Mesothelial cell of epicardium (in vitro differentiated cells): ENCODE results near the gene GAS2L1. TPM values are rescaled to one million over a fixed set of nuclear protein-coding genes. Genes with fewer than 3 reads are reported as not detected.
"Not testable (repeated sequence)": the region's sequence is repeated elsewhere in the genome, so short reads cannot be mapped to it uniquely, and the experiment has no call there.

Experiments used
- DNase-seq, 2 experiments: peaks; one replicate each; pipeline ENCODE4 v3.0.0; 2021; ENCODE audit warnings: low spot score in 2 of 2; ENCODE audit not compliant: unreplicated experiment in 2 of 2
- H3K27ac Mint-ChIP-seq: 2 replicates; pipeline ENCODE4 v1.8.0; 2021; ENCODE audit warnings: mixed read lengths
- H3K27me3 Mint-ChIP-seq: 2 replicates; pipeline ENCODE4 v1.8.0; 2021; ENCODE audit warnings: low read depth, mixed read lengths
- H3K36me3 Mint-ChIP-seq: 2 replicates; pipeline ENCODE4 v1.8.0; 2021; ENCODE audit warnings: mixed read lengths
- H3K4me1 Mint-ChIP-seq: 2 replicates; pipeline ENCODE4 v1.8.0; 2021; ENCODE audit warnings: mixed read lengths
- H3K4me3 Mint-ChIP-seq: 2 replicates; pipeline ENCODE4 v1.8.0; 2021; ENCODE audit warnings: mild to moderate bottlenecking, moderate library complexity, mixed read lengths
- H3K9me3 Mint-ChIP-seq: 2 replicates; pipeline ENCODE4 v1.8.0; 2021; ENCODE audit warnings: mixed read lengths
- total RNA-seq: library from RNA; stranded (reverse); gene quantifications from 3 replicates; pipeline ENCODE4 v1.2.1, GENCODE V29; 2021
- TF ChIP-seq, protein P1 (sequence below): fragments of 200-600 bp; sonication (generic); IDR thresholded peaks from one replicate; pipeline ENCODE4 v1.5.0; 2021; ENCODE audit warnings: antibody characterized with exemption; ENCODE audit not compliant: unreplicated experiment

Gene GAS2L1
- total RNA-seq, 1 donor from 2014 or later, result 13.4 TPM

DNA sequence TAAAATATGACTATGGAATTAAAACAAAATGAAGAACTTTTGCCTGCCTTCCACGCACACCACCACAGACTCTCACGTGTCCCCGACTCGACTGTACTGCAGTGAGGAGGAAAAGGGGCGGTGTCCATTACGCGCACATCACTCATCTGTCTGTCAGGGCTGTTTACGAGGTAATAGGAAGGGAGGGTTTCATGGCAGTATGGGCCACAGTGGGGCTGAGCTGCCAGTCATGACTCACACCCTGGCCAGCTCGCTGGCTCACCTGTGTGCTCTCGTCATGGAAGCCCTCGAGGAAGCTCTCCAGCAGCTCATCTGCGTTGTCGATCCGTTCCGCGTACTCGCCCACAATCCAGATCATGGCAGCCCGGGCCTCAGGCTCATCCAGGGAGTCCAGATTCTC is 42.5 kb downstream of the GAS2L1 start:
- no peaks in the 10 kb centered on the region for H3K27me3 Mint-ChIP-seq
- no peaks in the 10 kb centered on the region for H3K9me3 Mint-ChIP-seq
- TF ChIP-seq, protein P1, sequence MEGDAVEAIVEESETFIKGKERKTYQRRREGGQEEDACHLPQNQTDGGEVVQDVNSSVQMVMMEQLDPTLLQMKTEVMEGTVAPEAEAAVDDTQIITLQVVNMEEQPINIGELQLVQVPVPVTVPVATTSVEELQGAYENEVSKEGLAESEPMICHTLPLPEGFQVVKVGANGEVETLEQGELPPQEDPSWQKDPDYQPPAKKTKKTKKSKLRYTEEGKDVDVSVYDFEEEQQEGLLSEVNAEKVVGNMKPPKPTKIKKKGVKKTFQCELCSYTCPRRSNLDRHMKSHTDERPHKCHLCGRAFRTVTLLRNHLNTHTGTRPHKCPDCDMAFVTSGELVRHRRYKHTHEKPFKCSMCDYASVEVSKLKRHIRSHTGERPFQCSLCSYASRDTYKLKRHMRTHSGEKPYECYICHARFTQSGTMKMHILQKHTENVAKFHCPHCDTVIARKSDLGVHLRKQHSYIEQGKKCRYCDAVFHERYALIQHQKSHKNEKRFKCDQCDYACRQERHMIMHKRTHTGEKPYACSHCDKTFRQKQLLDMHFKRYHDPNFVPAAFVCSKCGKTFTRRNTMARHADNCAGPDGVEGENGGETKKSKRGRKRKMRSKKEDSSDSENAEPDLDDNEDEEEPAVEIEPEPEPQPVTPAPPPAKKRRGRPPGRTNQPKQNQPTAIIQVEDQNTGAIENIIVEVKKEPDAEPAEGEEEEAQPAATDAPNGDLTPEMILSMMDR, result no peak
- H3K36me3 Mint-ChIP-seq, result peaks cover 21% of the 10 kb centered on the region
- no peak overlapping the region for H3K4me3 Mint-ChIP-seq
- no peak overlapping the region for H3K27ac Mint-ChIP-seq
- DNase-seq, result no peak
- peaks cover 8% of the 10 kb centered on the region for H3K4me1 Mint-ChIP-seq

DNA sequence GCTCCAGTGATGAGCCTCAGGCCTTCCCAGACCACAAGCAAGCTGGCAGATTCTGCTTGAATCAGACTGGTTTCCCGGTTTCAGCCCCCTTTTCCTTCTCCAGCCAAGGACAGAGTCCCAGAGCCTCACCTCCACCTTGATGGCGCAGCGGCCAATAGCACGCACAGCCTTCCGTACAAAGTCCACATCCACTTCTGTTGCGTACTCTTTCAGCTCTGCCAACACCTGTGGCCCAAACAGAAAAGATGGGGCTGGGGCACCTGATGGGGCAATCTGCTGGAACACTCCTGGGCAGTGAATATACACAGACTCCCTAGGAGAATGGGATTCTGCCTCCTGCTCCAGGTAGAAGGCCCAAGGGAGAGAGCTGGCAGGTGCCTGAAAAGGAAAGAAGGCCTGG is 44.6 kb downstream of the GAS2L1 start:
- no peak overlapping the region for H3K27ac Mint-ChIP-seq
- peaks cover 22% of the 10 kb centered on the region for H3K36me3 Mint-ChIP-seq

DNA sequence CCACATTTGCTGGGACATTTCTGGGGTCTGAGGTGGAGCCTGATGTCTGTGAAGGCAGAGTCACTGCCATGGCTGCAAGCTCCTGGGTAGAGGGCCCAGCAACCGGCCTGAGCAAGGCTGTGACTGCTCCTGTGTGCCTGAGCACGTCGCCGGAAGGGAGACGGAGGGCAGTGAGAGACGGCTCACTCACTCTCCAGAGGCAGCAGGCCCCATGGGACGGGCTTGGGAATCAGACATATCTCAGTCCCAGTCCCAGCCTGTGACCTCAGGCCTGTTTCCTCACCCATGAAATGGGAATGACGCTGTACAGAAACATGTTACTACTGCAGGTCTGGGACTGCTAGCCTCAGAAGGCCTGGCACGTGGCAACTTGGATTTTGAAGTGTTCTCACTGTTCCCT is 45.4 kb downstream of the GAS2L1 start:
- no peak overlapping the region for H3K4me3 Mint-ChIP-seq
- no peaks in the 10 kb centered on the region for H3K27me3 Mint-ChIP-seq
- H3K27ac Mint-ChIP-seq, result no peak overlapping the region
- no peak for DNase-seq
- H3K9me3 Mint-ChIP-seq, result no peaks in the 10 kb centered on the region
- TF ChIP-seq, protein P1, result no peak
- no peaks in the 10 kb centered on the region for H3K4me1 Mint-ChIP-seq
- H3K36me3 Mint-ChIP-seq, result peaks cover 17% of the 10 kb centered on the region

More for the DNA sequence above, 44.6 kb downstream of the GAS2L1 start:
- no peaks in the 10 kb centered on the region for H3K4me1 Mint-ChIP-seq
- DNase-seq, result no peak
- H3K4me3 Mint-ChIP-seq, result no peak overlapping the region
- no peaks in the 10 kb centered on the region for H3K9me3 Mint-ChIP-seq
- TF ChIP-seq, protein P1, result no peak
- H3K27me3 Mint-ChIP-seq, result no peaks in the 10 kb centered on the region

DNA sequence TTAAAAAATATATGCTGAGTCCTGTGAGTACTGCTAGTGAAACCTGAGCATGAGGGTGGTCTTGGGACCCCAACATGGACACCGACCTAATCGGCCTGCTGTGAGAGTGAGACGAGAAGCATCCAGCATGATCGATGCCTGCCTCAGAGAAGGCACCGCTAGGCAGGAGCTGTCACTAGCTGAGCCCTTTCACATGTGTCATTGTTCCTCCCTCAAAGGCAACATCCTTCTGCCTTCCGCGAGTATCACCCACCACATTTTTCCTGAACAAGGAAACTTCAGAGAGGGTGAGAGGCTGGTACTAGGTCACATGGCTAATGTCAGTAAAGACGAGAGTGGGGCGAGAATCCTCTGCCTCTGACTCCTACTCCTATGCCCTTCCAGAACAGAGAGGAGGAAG is 46.3 kb downstream of the GAS2L1 start:
- Mint-ChIP-seq H3K27ac (no peak overlapping the region), H3K36me3 (peaks cover 13% of the 10 kb centered on the region), H3K4me3 (no peak overlapping the region), H3K4me1 (no peaks in the 10 kb centered on the region), H3K27me3 (no peaks in the 10 kb centered on the region), H3K9me3 (no peaks in the 10 kb centered on the region)
- TF ChIP-seq, protein P1, result no peak
- DNase-seq, result no peak

DNA sequence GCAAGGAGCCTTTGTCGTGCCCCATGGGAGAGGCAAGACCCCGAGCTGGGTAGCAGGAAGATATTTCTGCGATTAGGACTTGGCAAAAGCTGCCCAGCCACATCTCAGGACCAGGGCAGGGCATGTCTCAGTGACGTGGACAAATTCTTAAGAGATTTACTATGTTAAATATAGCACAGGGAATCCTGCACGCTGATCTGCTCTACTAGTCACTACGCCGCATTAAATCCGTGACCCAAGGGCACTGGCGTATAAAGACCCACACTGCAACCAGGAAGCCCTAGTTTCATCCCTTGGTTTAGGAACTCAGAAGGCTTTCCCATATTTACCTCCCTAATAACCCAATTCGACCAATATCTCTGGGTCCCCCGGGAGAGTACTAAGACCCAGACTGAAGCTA is 46.8 kb downstream of the GAS2L1 start:
- TF ChIP-seq, protein P1, result no peak
- DNase-seq, result no peak
- Mint-ChIP-seq H3K4me3 (no peak overlapping the region), H3K36me3 (peaks cover 17% of the 10 kb centered on the region), H3K27ac (no peak overlapping the region), H3K9me3 (no peaks in the 10 kb centered on the region), H3K4me1 (no peaks in the 10 kb centered on the region), H3K27me3 (no peaks in the 10 kb centered on the region)

DNA sequence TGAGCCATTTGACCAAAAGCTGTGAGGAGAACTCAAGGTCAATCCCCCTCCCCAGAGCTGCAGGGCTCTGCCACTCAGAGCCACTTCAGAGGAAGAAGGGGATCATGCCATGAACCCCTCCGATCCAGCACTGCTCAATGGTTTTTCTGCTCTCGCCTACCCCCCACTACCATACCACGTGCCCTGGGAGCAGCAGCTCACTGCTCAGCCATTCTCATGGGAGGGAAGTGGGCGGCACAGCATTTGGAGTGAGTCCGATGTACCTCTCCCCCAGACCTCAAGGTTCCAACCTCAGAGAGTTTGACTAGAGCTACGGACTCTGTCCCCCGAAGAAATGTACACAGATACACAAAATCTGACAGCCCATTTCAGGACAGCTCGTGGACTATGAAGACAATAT is 47.4 kb downstream of the GAS2L1 start:
- Mint-ChIP-seq H3K27me3 (no peaks in the 10 kb centered on the region), H3K36me3 (peaks cover 17% of the 10 kb centered on the region), H3K4me3 (no peak overlapping the region), H3K4me1 (no peaks in the 10 kb centered on the region), H3K27ac (no peak overlapping the region), H3K9me3 (no peaks in the 10 kb centered on the region)
- DNase-seq, result no peak
- TF ChIP-seq, protein P1, result no peak

DNA sequence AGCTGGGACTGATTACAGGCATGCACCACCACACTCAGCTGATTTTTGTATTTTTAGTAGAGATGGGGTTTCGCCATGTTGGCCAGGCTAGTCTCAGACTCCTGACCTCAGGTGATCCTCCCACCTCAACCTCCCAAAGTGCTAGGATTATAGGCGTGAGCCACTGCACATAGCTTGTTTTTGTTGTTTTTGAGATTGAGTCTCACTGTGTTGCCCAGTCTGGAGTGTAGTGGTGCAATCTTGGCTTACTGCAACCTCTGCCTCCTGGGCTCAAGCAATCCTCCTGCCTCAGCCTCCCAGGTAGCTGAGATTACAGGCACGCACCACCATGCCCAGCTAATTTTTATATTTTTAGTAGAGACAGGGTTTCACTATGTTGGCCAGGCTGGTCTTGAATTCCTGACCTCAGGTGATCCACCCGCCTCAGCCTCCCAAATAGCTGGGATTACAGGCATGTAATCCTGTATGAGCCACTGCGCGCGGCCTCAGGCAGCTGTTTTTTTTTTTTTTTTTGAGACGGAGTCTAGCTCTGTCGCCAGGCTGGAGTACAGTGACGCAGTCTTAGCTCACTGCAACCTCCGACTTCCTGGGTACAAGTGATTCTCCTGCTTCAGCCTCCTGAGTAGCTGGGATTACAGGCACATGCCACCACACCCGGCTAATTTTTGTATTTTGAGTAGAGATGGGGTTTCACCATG is 50.9 kb downstream of the GAS2L1 start:
- H3K27ac Mint-ChIP-seq, DNase-seq, H3K27me3 Mint-ChIP-seq, H3K4me1 Mint-ChIP-seq, H3K4me3 Mint-ChIP-seq, H3K9me3 Mint-ChIP-seq: not testable (repeated sequence)
- H3K36me3 Mint-ChIP-seq, result peaks cover 15% of the 10 kb centered on the region
